HG03039 (cell line): ENCODE results near the gene MBD3L4.
A peak's percentile ranks its signal among the peaks of the same experiment; 100 is the strongest.
"Not testable (repeated sequence)": the region's sequence is repeated elsewhere in the genome, so short reads cannot be mapped to it uniquely, and the experiment has no call there.

Source experiments
- ATAC-seq: cut with Tn5 transposase; IDR thresholded peaks from one replicate; pipeline ENCODE4 v1.9.1; 2021; ENCODE audit warnings: mild to moderate bottlenecking, moderate library complexity; ENCODE audit not compliant: unreplicated experiment

Gene MBD3L4

GRCh38 chr19:7040079-7040478, at the start of gene MBD3L4:
TSS of gene MBD3L4 (minus strand) at chr19:7040179. CDS start at chr19:7040144, 35 bp downstream.
- ATAC-seq = not testable (repeated sequence)

GRCh38 chr19:7088999-7089398, 49.0 kb upstream of the MBD3L4 start:
- no peak for ATAC-seq

- ATAC-seq = no peak
These were observed 43.3 kb upstream of the MBD3L4 start for GRCh38 chr19:7083076-7083956.

DNA sequence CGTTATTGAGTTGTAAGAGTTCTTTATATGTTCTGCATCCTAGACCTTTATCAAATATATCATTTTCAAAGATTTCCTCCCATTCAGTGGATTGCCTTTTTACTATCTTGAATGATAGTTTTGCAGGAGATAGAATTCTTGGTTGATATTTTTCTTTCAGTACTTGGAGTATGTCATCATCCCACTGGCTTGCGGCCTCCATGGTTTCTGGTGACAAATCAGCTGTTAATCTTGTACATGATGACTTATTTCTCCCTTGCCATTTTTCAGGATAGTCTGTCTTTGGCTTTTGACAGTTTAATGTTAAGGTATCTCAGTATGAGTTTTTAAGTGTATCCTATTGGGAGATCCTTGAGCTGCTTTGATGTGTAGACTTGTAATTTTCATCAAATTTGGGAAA, 38.0 kb upstream of the MBD3L4 start:
- no peak for ATAC-seq

GRCh38 chr19:7076151-7076550, 36.2 kb upstream of the MBD3L4 start:
- no peak for ATAC-seq

DNA sequence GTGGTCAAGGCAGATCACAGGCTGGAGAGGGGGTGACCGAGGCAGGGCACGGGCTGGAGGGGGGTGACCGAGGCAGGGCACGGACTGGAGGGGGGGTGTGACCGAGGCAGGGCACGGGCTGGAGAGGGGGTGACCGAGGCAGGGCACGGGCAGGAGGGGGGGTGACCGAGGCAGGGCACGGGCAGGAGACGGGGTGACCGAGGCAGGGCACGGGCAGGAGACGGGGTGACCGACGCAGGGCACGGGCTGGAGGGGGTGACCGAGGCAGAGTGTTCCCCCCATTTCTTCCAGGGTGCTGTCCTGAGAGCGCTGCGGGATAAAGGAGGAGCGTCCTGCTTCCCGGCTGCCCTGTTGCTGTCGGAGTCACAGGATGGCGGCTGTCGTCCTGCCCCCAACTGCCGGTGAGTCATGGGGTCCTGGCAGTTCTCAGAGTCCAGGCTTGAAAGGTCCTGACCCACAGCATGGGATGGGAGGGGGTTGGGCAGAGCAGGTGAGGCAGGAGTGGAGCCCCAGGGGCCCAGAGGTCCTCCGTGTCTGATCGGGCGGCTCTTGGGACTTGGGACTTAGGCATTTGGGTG, 34.8 kb upstream of the MBD3L4 start:
- no peak for ATAC-seq

- no peak for ATAC-seq
These were observed 32.6 kb upstream of the MBD3L4 start for GRCh38 chr19:7072541-7072940.

DNA sequence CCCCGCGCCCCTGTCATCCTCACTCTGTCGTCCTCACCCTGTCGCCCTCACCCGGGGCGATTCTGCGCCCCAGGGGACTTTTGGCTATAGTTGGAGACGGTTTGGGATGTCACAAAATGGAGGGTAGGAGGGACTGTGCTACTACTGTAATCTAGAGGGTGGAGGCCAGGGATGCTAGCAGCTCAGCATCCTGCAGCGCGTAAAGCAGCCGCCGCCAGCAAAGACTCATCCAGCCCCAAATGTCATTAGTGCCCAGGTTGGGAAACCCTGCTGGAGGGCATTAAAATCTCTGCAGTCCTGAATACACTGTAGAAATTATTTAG, 29.9 kb upstream of the MBD3L4 start:
- no peak for ATAC-seq

GRCh38 chr19:7069042-7069903, 29.3 kb upstream of the MBD3L4 start, which contains the start of gene ZNF557:
TSS of gene ZNF557 (plus strand) at chr19:7069703. CDS start at chr19:7075075, 5,372 bp downstream.
- peak; percentile 93 for ATAC-seq

DNA sequence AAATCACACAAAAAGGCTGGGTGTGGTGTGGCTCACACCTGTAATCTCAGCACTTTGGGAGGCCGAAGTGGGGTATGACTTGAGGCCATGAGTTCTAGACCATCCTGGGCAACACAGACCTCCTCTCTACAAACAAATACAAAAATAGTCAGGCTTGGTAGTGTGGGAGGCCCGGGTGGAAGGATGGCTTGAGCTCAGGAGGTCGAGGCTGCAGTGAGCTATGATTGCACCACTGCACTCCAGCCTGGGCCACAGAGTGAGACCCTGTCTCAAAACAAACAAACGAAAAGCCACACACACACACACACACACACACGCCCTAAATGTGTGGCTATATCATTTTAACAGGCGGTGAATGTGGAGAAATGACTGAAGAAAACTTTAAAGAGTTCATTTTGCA, 28.6 kb upstream of the MBD3L4 start:
- no peak for ATAC-seq

DNA sequence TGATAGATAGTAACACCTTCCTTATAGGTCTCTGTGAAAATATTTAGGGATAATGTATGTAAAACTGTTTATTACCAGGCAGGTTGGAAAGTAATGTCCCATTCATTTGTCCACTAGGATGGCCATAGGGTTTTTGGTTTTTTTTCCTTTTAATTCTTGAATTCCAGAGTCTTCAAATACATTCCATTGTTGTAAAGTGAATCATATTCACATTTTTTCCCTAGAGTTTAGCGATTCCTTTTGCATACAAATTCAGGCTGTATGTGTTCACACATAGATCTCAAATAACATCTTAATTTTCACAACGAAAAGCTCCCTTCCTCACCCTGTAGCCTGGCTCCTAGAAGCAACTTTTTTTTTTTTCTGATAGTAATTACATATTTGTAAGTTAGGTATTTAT, 27.7 kb upstream of the MBD3L4 start:
- no peak for ATAC-seq

DNA sequence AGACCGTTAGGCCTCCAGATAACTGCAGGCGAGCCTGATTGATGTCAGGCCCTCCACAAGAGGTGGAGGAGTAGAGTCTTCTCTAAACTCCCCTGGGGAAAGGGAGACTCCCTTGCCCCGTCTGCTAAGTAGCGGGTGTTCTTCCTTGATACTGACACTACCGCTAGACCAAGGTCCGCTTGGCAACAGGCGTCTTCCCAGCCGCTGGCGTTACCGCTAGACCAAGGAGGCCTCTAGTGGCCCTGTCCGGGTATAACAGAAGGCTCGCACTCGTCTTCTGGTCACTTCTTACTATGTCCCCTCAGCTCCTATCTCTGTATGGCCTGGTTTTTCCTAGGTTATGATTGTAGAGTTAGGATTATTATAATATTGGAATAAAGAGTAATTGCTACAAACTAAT, 27.1 kb upstream of the MBD3L4 start:
- not testable (repeated sequence) for ATAC-seq

DNA sequence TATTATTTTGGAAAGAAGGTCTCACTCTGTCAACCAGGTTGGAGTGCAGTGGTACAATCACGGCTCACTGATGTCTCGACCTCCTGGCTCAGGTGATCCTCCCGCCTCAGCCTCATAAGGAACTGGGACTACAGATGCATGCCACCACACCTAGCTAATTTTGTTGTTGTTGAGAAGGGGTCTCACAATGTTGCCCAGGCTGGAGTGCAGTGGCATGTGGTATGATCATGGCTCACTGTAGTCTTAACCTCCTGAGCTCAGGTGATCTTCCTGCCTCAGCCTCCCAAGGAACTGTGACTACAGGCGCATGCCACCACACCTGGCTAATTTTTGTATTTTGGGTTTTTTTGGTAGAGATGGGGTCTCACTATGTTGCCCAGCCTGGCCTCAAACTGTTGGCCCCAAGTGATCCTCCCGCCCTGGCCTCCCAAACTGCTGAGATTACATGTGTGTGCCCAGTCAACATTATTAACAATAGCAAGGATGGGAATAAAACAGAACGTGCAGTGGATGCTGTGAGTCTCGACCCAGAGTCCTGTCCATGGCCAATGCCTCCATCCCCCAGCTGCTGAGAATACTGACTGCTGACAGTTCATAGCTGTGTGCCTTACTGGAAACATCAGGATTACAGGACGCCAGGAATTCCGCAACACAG, 23.9 kb upstream of the MBD3L4 start:
- no peak for ATAC-seq

- no peak for ATAC-seq
These were observed 23.4 kb upstream of the MBD3L4 start for GRCh38 chr19:7063339-7063738.

- ATAC-seq = not testable (repeated sequence)
These were observed 20.0 kb upstream of the MBD3L4 start for GRCh38 chr19:7059977-7060376.

DNA sequence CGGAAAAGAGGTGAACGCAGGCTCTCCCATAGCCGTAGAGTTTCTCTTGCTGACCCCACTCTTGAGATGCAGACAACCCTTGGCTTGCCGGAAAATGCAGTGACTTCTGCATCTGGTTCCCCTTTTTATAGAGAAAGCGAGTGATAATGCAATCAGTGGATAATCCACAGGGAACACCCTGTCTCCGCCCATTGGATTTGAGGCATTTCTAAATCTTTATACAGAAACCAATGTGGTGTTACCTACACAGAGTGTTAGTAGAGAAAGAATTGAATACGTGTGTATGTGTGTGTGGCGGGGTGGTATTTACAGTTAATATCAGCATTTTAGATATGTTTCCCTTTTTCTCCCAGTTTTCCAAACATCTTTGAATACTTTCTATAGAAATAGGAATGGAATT, 18.6 kb upstream of the MBD3L4 start, which contains the start of gene MBD3L3:
Gene MBD3L3 (minus strand): TSS at position 101 of the 400 bp plus-strand sequence. CDS start 71 bp downstream, at position 30.
- ATAC-seq = not testable (repeated sequence)

DNA sequence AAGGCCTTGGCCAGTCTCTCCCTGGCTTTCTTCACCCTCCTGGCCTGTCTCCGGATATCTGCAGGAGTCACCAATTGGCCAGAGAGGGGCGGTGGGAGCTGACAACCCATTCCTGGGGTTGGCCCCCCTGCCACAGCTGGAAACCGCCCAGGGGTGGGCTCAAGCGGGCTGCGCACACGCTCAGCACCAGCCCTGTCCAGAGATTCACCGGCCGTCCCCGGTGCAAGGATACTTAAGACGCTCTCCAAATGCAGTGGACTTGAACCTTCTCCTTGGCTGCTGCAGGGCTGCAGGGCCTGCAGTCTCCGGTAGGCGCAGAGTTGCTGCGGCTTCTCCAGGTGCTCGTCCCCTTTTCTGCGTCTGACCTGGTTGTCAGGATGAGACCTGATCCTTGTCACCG, 16.4 kb upstream of the MBD3L4 start:
- not testable (repeated sequence) for ATAC-seq

DNA sequence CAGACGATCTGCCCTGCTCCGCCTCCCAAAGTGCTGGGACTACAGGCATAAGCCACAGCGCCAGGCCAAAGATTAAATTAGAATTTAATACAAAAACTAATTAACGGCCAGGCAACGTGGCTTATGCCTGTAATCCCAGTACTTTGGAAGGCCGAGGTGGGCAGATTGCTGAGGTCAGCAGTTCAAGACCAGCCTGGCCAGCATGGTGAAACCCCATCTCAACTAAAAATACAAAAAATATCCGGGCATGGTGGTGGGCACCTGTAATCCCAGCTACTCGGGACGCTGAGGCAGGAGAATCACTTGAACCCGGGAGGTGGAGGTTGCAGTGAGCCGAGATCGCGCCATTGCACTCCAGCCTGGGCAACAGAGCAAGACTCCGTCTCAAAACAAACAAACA, 15.7 kb upstream of the MBD3L4 start:
- not testable (repeated sequence) for ATAC-seq

- ATAC-seq = not testable (repeated sequence)
These were observed 14.8 kb upstream of the MBD3L4 start for GRCh38 chr19:7054635-7055368.

DNA sequence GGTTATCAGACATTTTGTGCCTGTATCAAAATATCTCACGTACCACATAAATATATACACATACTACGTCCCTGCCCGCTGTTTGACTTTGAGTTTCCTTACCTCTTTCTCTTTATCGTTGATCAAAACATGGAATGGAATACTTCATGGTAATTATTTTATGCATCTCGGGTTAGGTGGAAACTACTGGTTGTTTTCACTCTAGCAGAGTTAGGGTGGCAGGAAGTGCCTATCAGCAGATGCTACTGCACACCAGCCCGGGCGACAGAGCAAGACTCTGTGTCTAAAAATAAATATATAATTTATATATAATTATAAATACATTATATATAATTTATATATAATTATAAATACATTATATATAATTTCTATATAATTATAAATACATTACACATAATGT, 12.9 kb upstream of the MBD3L4 start:
- not testable (repeated sequence) for ATAC-seq
